HEK293 (cell line): Measurements from ENCODE around the gene CBX3.
A peak's percentile ranks its signal among the peaks of the same experiment; 100 is the strongest.

Source experiments
- CTCF ChIA-PET: fragments of 350-600 bp; formaldehyde crosslinking; extraction: SDS; loops from one replicate; lab custom pipeline; 2021; ENCODE audit warnings: antibody characterized with exemption; lab: Yijun Ruan, JAX
- POLR2A ChIA-PET: fragments of 300-600 bp; formaldehyde crosslinking; extraction: SDS; loops from one replicate; lab custom pipeline; 2020; ENCODE audit warnings: antibody characterized with exemption, inconsistent platforms; lab: Yijun Ruan, JAX
- H3K27ac ChIP-seq: fragments of 200-500 bp; sonication (Bioruptor generic); 2 replicates; pipeline ENCODE4 v1.5.1; 2014; ENCODE audit warnings: low read depth, low read length, control low read depth, inconsistent platforms; ENCODE audit errors: extremely low read depth
- H3K36me3 ChIP-seq, 2 experiments: fragments of 200-500 bp in 1 of 2; sonication (Bioruptor generic) in 1 of 2; 1 replicate in 1 of 2; 2 replicates in 1 of 2; pipeline ENCODE4 v1.5.1; 2014 to 2017; ENCODE audit warnings: inconsistent platforms in 2 of 2, low read length in 2 of 2; ENCODE audit not compliant: control insufficient read depth in 2 of 2, insufficient read depth in 1 of 2
- H3K4me1 ChIP-seq: fragments of 200-500 bp; sonication (Bioruptor generic); 2 replicates; pipeline ENCODE4 v1.5.1; 2014; ENCODE audit warnings: mild to moderate bottlenecking, low read length, inconsistent platforms; ENCODE audit not compliant: control insufficient read depth, insufficient read depth
- H3K4me3 ChIP-seq: 2 replicates; pipeline ENCODE4 v1.5.1; 2011; ENCODE audit warnings: low read depth, mild to moderate bottlenecking, control low read depth, low read length, moderate library complexity
- H3K9me3 ChIP-seq: fragments of 200-500 bp; sonication (Bioruptor generic); 2 replicates; pipeline ENCODE4 v1.5.1; 2014; ENCODE audit warnings: low read depth, low read length, inconsistent platforms; ENCODE audit not compliant: control insufficient read depth, insufficient read depth
- KLF10 ChIP-seq: fragments of 450-650 bp; IDR thresholded peaks from 2 replicates; pipeline ENCODE4 v1.5.1; 2018; ENCODE audit warnings: missing biosample characterization, mild to moderate bottlenecking, missing genetic modification characterization
- SALL2 ChIP-seq: fragments of 450-650 bp; formaldehyde crosslinking; IDR thresholded peaks from 2 replicates; pipeline ENCODE4 v1.5.0; 2017; ENCODE audit warnings: missing biosample characterization, mild to moderate bottlenecking, missing genetic modification characterization, borderline replicate concordance
- TCF7L2 ChIP-seq: IDR thresholded peaks from 2 replicates; pipeline ENCODE4 v1.6.1; 2011; ENCODE audit warnings: low read depth, mild to moderate bottlenecking, inconsistent platforms, low read length, moderate library complexity, borderline replicate concordance
- ZBTB1 ChIP-seq: fragments of 450-650 bp; formaldehyde crosslinking; IDR thresholded peaks from 2 replicates; pipeline ENCODE4 v1.5.1; 2016; ENCODE audit warnings: missing biosample characterization, missing genetic modification characterization
- ZEB2 ChIP-seq: fragments of 450-650 bp; formaldehyde crosslinking; IDR thresholded peaks from 2 replicates; pipeline ENCODE4 v1.5.1; 2016; ENCODE audit warnings: missing biosample characterization, missing genetic modification characterization
- ZNF121 ChIP-seq: fragments of 450-650 bp; formaldehyde crosslinking; IDR thresholded peaks from 2 replicates; pipeline ENCODE4 v1.5.1; 2016; ENCODE audit warnings: missing biosample characterization, missing genetic modification characterization
- ZNF184 ChIP-seq: fragments of 450-650 bp; IDR thresholded peaks from 2 replicates; pipeline ENCODE4 v1.5.1; 2018; ENCODE audit warnings: missing biosample characterization, mild to moderate bottlenecking, missing genetic modification characterization
- ZNF211 ChIP-seq: fragments of 450-650 bp; formaldehyde crosslinking; IDR thresholded peaks from 2 replicates; pipeline ENCODE4 v1.5.1; 2016; ENCODE audit warnings: low read depth, missing biosample characterization, missing genetic modification characterization
- ZNF239 ChIP-seq: fragments of 450-650 bp; formaldehyde crosslinking; IDR thresholded peaks from 2 replicates; pipeline ENCODE4 v1.5.1; 2016; ENCODE audit warnings: missing biosample characterization, missing genetic modification characterization
- ZNF274 ChIP-seq, 2 experiments: fragments of 200-500 bp in 1 of 2; fragments of 450-650 bp in 1 of 2; sonication (Bioruptor generic) in 1 of 2; formaldehyde crosslinking in 1 of 2; IDR thresholded peaks; 2 replicates each; pipeline versions ENCODE4 v1.5.1 to v1.6.1; 2014 to 2016; ENCODE audit warnings: borderline replicate concordance in 1 of 2, inconsistent platforms in 1 of 2, low read length in 1 of 2, missing biosample characterization in 1 of 2, missing genetic modification characterization in 1 of 2
- ZNF394 ChIP-seq: fragments of 450-650 bp; formaldehyde crosslinking; IDR thresholded peaks from 2 replicates; pipeline ENCODE4 v1.5.1; 2016; ENCODE audit warnings: missing biosample characterization, missing genetic modification characterization, mild to moderate bottlenecking, moderate library complexity, borderline replicate concordance
- ZNF521 ChIP-seq: fragments of 450-650 bp; formaldehyde crosslinking; IDR thresholded peaks from 2 replicates; pipeline ENCODE4 v1.5.1; 2017; ENCODE audit warnings: missing biosample characterization, mild to moderate bottlenecking, missing genetic modification characterization
- ZNF600 ChIP-seq: fragments of 450-650 bp; formaldehyde crosslinking; IDR thresholded peaks from 2 replicates; pipeline ENCODE4 v1.5.1; 2016; ENCODE audit warnings: missing biosample characterization, missing genetic modification characterization
- ZNF629 ChIP-seq: fragments of 450-650 bp; formaldehyde crosslinking; IDR thresholded peaks from 2 replicates; pipeline ENCODE4 v1.5.1; 2017; ENCODE audit warnings: missing biosample characterization, missing genetic modification characterization
- ZNF768 ChIP-seq: fragments of 450-650 bp; formaldehyde crosslinking; IDR thresholded peaks from 2 replicates; pipeline ENCODE4 v1.5.1; 2018; ENCODE audit warnings: missing biosample characterization, mild to moderate bottlenecking, missing genetic modification characterization
- TF ChIP-seq, protein P1 (sequence below): fragments of 450-650 bp; formaldehyde crosslinking; IDR thresholded peaks from 2 replicates; pipeline ENCODE4 v1.5.1; 2017; ENCODE audit warnings: missing biosample characterization, missing genetic modification characterization
- TF ChIP-seq, protein P2 (sequence below): fragments of 450-650 bp; formaldehyde crosslinking; IDR thresholded peaks from 2 replicates; pipeline ENCODE4 v1.5.0; 2017; ENCODE audit warnings: missing biosample characterization, missing genetic modification characterization, borderline replicate concordance
- TF ChIP-seq, protein P3 (sequence below): fragments of 450-650 bp; formaldehyde crosslinking; IDR thresholded peaks from 2 replicates; pipeline ENCODE4 v1.5.1; 2016; ENCODE audit warnings: missing biosample characterization, missing genetic modification characterization, low read depth
- TF ChIP-seq, protein P4 (sequence below): fragments of 450-650 bp; formaldehyde crosslinking; IDR thresholded peaks from 2 replicates; pipeline ENCODE4 v1.5.1; 2016; ENCODE audit warnings: missing biosample characterization, missing genetic modification characterization
- TF ChIP-seq, protein P5 (sequence below): fragments of 450-650 bp; formaldehyde crosslinking; IDR thresholded peaks from 2 replicates; pipeline ENCODE4 v1.5.1; 2016; ENCODE audit warnings: missing biosample characterization, missing genetic modification characterization
- TF ChIP-seq, protein P6 (sequence below): fragments of 450-650 bp; formaldehyde crosslinking; IDR thresholded peaks from 2 replicates; pipeline ENCODE4 v1.5.1; 2016; ENCODE audit warnings: missing biosample characterization, missing genetic modification characterization

Gene CBX3

GRCh38 chr7:26170663-26171062, 30.9 kb upstream of the CBX3 start (continued):
- TF ChIP-seq, protein P1, sequence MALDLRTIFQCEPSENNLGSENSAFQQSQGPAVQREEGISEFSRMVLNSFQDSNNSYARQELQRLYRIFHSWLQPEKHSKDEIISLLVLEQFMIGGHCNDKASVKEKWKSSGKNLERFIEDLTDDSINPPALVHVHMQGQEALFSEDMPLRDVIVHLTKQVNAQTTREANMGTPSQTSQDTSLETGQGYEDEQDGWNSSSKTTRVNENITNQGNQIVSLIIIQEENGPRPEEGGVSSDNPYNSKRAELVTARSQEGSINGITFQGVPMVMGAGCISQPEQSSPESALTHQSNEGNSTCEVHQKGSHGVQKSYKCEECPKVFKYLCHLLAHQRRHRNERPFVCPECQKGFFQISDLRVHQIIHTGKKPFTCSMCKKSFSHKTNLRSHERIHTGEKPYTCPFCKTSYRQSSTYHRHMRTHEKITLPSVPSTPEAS: no peak
- no peak for TF ChIP-seq KLF10 (tag by site-specific recombination)
- TF ChIP-seq ZNF239 (tag by site-specific recombination): no peak

GRCh38 chr7:26171601-26172000, 29.9 kb upstream of the CBX3 start:
- H3K4me3 ChIP-seq: no peak overlapping the region
- peaks cover 7% of the 10 kb centered on the region for H3K4me1 ChIP-seq
- H3K36me3 ChIP-seq: peaks cover 0 to 2% of the 10 kb centered on the region in 2 experiments; a peak in 2 of 3 replicates
- TF ChIP-seq ZNF121: peak; percentile 54; the same call in 1 of the 2 replicates
- no peak for TF ChIP-seq ZNF600 (tag by site-specific recombination)
- H3K27ac ChIP-seq: no peak overlapping the region
- POLR2A ChIA-PET: no interaction called here
- CTCF ChIA-PET: interaction anchor here (1.3 kb wide), 1 partner anchor 11 kb away, joined by 3 read pairs; no protein-coding TSS in a partner anchor
- H3K9me3 ChIP-seq: no peaks in the 10 kb centered on the region

DNA sequence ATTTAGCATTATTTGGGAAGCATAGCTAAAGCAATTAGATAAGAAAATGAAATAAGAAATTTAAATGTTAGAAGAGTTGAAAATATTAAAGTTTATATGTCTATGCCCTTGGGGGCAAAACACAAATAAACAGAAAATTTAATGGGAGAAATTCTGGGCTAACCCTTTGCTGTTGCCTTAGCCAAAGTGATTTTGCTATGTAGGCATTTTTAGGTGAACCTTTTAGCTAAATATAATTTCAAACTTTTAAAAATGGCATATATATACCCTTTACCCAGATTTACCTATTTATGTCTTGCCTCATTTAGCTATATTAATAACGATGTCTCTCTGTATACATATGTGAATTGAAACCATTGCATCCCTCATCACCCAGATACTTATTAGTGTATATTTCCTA, 29.5 kb upstream of the CBX3 start:
- Histone ChIP-seq H3K4me3 (no peak overlapping the region), H3K27ac (no peak overlapping the region), H3K36me3 (peaks cover 0 to 2% of the 10 kb centered on the region in 2 experiments; a peak in 2 of 3 replicates), H3K4me1 (peaks cover 3% of the 10 kb centered on the region), H3K9me3 (no peaks in the 10 kb centered on the region)
- CTCF ChIA-PET: interaction anchor here (1.3 kb wide), 1 partner anchor 11 kb away, joined by 3 read pairs; no protein-coding TSS in a partner anchor
- POLR2A ChIA-PET: no interaction called here
- no peak for TF ChIP-seq ZNF768 (tag by site-specific recombination)
- TF ChIP-seq ZNF521 (tag by site-specific recombination): no peak
- no peak for TF ChIP-seq ZNF629 (tag by site-specific recombination)
- TF ChIP-seq, protein P2, sequence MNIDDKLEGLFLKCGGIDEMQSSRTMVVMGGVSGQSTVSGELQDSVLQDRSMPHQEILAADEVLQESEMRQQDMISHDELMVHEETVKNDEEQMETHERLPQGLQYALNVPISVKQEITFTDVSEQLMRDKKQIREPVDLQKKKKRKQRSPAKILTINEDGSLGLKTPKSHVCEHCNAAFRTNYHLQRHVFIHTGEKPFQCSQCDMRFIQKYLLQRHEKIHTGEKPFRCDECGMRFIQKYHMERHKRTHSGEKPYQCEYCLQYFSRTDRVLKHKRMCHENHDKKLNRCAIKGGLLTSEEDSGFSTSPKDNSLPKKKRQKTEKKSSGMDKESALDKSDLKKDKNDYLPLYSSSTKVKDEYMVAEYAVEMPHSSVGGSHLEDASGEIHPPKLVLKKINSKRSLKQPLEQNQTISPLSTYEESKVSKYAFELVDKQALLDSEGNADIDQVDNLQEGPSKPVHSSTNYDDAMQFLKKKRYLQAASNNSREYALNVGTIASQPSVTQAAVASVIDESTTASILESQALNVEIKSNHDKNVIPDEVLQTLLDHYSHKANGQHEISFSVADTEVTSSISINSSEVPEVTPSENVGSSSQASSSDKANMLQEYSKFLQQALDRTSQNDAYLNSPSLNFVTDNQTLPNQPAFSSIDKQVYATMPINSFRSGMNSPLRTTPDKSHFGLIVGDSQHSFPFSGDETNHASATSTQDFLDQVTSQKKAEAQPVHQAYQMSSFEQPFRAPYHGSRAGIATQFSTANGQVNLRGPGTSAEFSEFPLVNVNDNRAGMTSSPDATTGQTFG (tag by site-specific recombination): no peak
- no peak for TF ChIP-seq ZNF394 (tag by site-specific recombination)
- TF ChIP-seq, protein P3, sequence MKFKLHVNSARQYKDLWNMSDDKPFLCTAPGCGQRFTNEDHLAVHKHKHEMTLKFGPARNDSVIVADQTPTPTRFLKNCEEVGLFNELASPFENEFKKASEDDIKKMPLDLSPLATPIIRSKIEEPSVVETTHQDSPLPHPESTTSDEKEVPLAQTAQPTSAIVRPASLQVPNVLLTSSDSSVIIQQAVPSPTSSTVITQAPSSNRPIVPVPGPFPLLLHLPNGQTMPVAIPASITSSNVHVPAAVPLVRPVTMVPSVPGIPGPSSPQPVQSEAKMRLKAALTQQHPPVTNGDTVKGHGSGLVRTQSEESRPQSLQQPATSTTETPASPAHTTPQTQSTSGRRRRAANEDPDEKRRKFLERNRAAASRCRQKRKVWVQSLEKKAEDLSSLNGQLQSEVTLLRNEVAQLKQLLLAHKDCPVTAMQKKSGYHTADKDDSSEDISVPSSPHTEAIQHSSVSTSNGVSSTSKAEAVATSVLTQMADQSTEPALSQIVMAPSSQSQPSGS (tag by site-specific recombination): no peak
- no peak for TF ChIP-seq TCF7L2
- no peak for TF ChIP-seq ZBTB1
- TF ChIP-seq SALL2 (tag by site-specific recombination): no peak
- TF ChIP-seq ZNF211 (tag by site-specific recombination): no peak
- TF ChIP-seq ZNF184 (tag by site-specific recombination): no peak
- TF ChIP-seq, protein P4, sequence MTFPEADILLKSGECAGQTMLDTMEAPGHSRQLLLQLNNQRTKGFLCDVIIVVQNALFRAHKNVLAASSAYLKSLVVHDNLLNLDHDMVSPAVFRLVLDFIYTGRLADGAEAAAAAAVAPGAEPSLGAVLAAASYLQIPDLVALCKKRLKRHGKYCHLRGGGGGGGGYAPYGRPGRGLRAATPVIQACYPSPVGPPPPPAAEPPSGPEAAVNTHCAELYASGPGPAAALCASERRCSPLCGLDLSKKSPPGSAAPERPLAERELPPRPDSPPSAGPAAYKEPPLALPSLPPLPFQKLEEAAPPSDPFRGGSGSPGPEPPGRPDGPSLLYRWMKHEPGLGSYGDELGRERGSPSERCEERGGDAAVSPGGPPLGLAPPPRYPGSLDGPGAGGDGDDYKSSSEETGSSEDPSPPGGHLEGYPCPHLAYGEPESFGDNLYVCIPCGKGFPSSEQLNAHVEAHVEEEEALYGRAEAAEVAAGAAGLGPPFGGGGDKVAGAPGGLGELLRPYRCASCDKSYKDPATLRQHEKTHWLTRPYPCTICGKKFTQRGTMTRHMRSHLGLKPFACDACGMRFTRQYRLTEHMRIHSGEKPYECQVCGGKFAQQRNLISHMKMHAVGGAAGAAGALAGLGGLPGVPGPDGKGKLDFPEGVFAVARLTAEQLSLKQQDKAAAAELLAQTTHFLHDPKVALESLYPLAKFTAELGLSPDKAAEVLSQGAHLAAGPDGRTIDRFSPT (tag by site-specific recombination): no peak
- TF ChIP-seq, protein P5, sequence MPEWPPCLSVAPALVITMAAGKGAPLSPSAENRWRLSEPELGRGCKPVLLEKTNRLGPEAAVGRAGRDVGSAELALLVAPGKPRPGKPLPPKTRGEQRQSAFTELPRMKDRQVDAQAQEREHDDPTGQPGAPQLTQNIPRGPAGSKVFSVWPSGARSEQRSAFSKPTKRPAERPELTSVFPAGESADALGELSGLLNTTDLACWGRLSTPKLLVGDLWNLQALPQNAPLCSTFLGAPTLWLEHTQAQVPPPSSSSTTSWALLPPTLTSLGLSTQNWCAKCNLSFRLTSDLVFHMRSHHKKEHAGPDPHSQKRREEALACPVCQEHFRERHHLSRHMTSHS (tag by site-specific recombination): no peak
- TF ChIP-seq ZEB2: no peak
- no peak for TF ChIP-seq ZNF274 (IDR thresholded peaks at IDR 0.05; ENCODE audit: low read length)
- no peak for TF ChIP-seq ZNF274 (tag by site-specific recombination; IDR thresholded peaks at IDR 0.05; ENCODE audit: borderline replicate concordance)
- TF ChIP-seq, protein P6, sequence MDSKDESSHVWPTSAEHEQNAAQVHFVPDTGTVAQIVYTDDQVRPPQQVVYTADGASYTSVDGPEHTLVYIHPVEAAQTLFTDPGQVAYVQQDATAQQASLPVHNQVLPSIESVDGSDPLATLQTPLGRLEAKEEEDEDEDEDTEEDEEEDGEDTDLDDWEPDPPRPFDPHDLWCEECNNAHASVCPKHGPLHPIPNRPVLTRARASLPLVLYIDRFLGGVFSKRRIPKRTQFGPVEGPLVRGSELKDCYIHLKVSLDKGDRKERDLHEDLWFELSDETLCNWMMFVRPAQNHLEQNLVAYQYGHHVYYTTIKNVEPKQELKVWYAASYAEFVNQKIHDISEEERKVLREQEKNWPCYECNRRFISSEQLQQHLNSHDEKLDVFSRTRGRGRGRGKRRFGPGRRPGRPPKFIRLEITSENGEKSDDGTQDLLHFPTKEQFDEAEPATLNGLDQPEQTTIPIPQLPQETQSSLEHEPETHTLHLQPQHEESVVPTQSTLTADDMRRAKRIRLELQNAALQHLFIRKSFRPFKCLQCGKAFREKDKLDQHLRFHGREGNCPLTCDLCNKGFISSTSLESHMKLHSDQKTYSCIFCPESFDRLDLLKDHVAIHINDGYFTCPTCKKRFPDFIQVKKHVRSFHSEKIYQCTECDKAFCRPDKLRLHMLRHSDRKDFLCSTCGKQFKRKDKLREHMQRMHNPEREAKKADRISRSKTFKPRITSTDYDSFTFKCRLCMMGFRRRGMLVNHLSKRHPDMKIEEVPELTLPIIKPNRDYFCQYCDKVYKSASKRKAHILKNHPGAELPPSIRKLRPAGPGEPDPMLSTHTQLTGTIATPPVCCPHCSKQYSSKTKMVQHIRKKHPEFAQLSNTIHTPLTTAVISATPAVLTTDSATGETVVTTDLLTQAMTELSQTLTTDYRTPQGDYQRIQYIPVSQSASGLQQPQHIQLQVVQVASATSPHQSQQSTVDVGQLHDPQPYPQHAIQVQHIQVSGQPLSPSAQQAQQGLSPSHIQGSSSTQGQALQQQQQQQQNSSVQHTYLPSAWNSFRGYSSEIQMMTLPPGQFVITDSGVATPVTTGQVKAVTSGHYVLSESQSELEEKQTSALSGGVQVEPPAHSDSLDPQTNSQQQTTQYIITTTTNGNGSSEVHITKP: no peak
